Measurements from ENCODE around the gene ANAPC1. TPM values are rescaled to one million over a fixed set of nuclear protein-coding genes. Genes with fewer than 3 reads are reported as not detected.

ANAPC1 gene
- total RNA-seq = 17.0 TPM
- long read RNA-seq, full-length matches to known transcripts = 5 of 16 reads
- long read RNA-seq, partial matches to known transcripts = 6 of 16 reads
- long read RNA-seq, other reads (novel, unspliced or antisense) = 5 of 16 reads

GRCh38 chr2:111883661-111884591 lies at the start of gene ANAPC1:
Gene ANAPC1, minus strand, starts transcription at chr2:111884193. Its CDS starts 3,368 bp downstream, at chr2:111880825.
- peaks cover 28% of the 10 kb centered on the region for H3K4me1 ChIP-seq
- H3K36me3 ChIP-seq = peaks cover 14% of the 10 kb centered on the region
- peak within 1 kb of the TSS; percentile 87 for H3K27ac ChIP-seq (replicated peaks)
- no peaks in the 10 kb centered on the region for H3K9me3 ChIP-seq (replicated peaks)
- H3K27me3 ChIP-seq (ENCODE audit: low read depth) = no peaks in the 10 kb centered on the region
- TF ChIP-seq CTCF (IDR thresholded peaks at IDR 0.05; ENCODE audit: borderline replicate concordance) = no peak
- peak; percentile 80 for DNase-seq
- intact Hi-C loops (cut with micrococcal nuclease) = no loop called here
- H3K4me3 ChIP-seq = peak within 1 kb of the TSS; percentile 86

- Histone ChIP-seq H3K9me3 (replicated peaks) (no peaks in the 10 kb centered on the region), H3K27me3 (ENCODE audit: low read depth) (no peaks in the 10 kb centered on the region), H3K27ac (replicated peaks) (no peak overlapping the region), H3K4me1 (no peaks in the 10 kb centered on the region), H3K36me3 (peaks cover 29% of the 10 kb centered on the region), H3K4me3 (no peak overlapping the region)
- no peak for DNase-seq
- intact Hi-C loops (cut with micrococcal nuclease) = no loop called here
- TF ChIP-seq CTCF (IDR thresholded peaks at IDR 0.05; ENCODE audit: borderline replicate concordance) = no peak
Measured at GRCh38 chr2:111932841-111933291, 48.9 kb upstream of the ANAPC1 start.

GRCh38 chr2:111930875-111931274 lies 46.9 kb upstream of the ANAPC1 start:
- H3K36me3 ChIP-seq = peaks cover 29% of the 10 kb centered on the region
- DNase-seq = no peak
- no peak for TF ChIP-seq CTCF (IDR thresholded peaks at IDR 0.05; ENCODE audit: borderline replicate concordance)

DNA sequence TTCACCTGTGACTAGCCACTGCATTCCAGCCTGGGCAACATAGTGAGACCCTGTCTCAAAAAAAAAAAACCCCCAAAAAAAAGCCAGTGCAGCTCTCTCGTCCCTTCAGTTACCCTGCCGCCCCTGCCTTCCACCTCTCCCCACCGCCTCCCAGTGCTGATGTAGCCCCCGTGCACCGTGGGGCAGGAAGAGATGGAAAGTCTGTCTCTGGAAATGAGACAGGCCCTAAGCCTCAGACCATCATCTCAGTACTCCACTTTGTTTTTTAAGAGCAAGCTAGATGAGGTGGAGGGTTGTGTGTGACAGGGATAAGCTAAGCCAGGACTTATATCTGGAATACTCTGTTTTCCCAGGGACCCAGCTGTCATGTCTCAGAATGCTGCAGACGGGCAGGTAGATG lies 46.4 kb upstream of the ANAPC1 start:
- Histone ChIP-seq H3K4me3 (no peak overlapping the region), H3K36me3 (peaks cover 29% of the 10 kb centered on the region), H3K27ac (replicated peaks) (no peak overlapping the region), H3K27me3 (ENCODE audit: low read depth) (no peaks in the 10 kb centered on the region), H3K9me3 (replicated peaks) (no peaks in the 10 kb centered on the region), H3K4me1 (peaks cover 10% of the 10 kb centered on the region)
- intact Hi-C loops (cut with micrococcal nuclease) = no loop called here
- DNase-seq = no peak
- no peak for TF ChIP-seq CTCF (IDR thresholded peaks at IDR 0.05; ENCODE audit: borderline replicate concordance)

More at GRCh38 chr2:111930875-111931274, 46.9 kb upstream of the ANAPC1 start:
- intact Hi-C loops (cut with micrococcal nuclease) = no loop called here
- H3K27ac ChIP-seq (replicated peaks) = no peak overlapping the region
- H3K9me3 ChIP-seq (replicated peaks) = no peaks in the 10 kb centered on the region
- H3K4me1 ChIP-seq = peaks cover 10% of the 10 kb centered on the region
- no peak overlapping the region for H3K4me3 ChIP-seq
- no peaks in the 10 kb centered on the region for H3K27me3 ChIP-seq (ENCODE audit: low read depth)

DNA sequence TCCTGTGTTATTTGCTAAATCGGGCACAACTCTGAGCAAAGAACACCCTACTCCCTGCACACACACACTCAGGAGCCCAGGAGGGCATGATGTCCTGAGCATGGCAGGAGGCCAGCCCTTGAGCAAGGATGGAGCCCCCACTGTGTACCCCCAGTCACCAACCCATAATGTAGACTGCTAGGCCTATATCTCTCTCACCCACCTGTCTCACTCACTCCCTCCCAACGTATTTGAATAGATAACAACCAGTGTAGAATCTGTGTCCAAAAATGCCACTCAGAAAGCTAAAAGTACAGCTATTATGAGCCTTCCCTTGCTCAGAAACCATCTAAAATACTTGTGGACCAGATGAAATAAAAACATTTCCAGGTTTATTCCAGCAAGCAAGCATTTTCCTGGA lies 43.7 kb upstream of the ANAPC1 start:
- Histone ChIP-seq H3K4me1 (peaks cover 10% of the 10 kb centered on the region), H3K9me3 (replicated peaks) (no peaks in the 10 kb centered on the region), H3K4me3 (no peak overlapping the region), H3K27me3 (ENCODE audit: low read depth) (no peaks in the 10 kb centered on the region), H3K36me3 (peaks cover 29% of the 10 kb centered on the region), H3K27ac (replicated peaks) (no peak overlapping the region)
- TF ChIP-seq CTCF (IDR thresholded peaks at IDR 0.05; ENCODE audit: borderline replicate concordance) = no peak
- intact Hi-C loops (cut with micrococcal nuclease) = no loop called here
- DNase-seq = no peak
